SU-DHL-6 (cell line): ENCODE data around the gene ELFN2.

ENCODE experiments used
- CTCF ChIP-seq: fragments of 200-600 bp; sonication (generic); IDR thresholded peaks from one replicate; pipeline ENCODE4 v1.5.1; 2017; ENCODE audit warnings: antibody characterized with exemption, mild to moderate bottlenecking, low read length, moderate library complexity; ENCODE audit not compliant: insufficient read depth, poor library complexity, severe bottlenecking
- EZH2phosphoT487 ChIP-seq: fragments of 200-600 bp; sonication (generic), shearing (Covaris generic); conservative IDR thresholded peaks from 2 replicates; pipeline ENCODE4 v1.6.1; 2018; ENCODE audit warnings: mild to moderate bottlenecking, antibody characterized with exemption, low read length, moderate library complexity, mixed read lengths

- TF ChIP-seq CTCF (no peak), EZH2phosphoT487 (no peak)
These were observed 48.2 kb downstream of the ELFN2 start for GRCh38 chr22:37379085-37379484.
